ENCODE results near the gene AADACL3. TPM values are rescaled to one million over a fixed set of nuclear protein-coding genes. Genes with fewer than 3 reads are reported as not detected.
"Not testable (repeated sequence)": the region's sequence is repeated elsewhere in the genome, so short reads cannot be mapped to it uniquely, and the experiment has no call there.

Gene AADACL3, protein sequence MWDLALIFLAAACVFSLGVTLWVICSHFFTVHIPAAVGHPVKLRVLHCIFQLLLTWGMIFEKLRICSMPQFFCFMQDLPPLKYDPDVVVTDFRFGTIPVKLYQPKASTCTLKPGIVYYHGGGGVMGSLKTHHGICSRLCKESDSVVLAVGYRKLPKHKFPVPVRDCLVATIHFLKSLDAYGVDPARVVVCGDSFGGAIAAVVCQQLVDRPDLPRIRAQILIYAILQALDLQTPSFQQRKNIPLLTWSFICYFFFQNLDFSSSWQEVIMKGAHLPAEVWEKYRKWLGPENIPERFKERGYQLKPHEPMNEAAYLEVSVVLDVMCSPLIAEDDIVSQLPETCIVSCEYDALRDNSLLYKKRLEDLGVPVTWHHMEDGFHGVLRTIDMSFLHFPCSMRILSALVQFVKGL
- polyA plus RNA-seq (2013, experiment 1 of 2; ENCODE audit: insufficient read length) = not detected
- polyA plus RNA-seq (2013, experiment 2 of 2; ENCODE audit: insufficient read length) = not detected

GRCh38 chr1:12715896-12716437, at the start of gene AADACL3:
Gene AADACL3 (plus strand): TSS chr1:12716110. CDS start chr1:12716177, 67 bp downstream.
- no peak for DNase-seq

DNA sequence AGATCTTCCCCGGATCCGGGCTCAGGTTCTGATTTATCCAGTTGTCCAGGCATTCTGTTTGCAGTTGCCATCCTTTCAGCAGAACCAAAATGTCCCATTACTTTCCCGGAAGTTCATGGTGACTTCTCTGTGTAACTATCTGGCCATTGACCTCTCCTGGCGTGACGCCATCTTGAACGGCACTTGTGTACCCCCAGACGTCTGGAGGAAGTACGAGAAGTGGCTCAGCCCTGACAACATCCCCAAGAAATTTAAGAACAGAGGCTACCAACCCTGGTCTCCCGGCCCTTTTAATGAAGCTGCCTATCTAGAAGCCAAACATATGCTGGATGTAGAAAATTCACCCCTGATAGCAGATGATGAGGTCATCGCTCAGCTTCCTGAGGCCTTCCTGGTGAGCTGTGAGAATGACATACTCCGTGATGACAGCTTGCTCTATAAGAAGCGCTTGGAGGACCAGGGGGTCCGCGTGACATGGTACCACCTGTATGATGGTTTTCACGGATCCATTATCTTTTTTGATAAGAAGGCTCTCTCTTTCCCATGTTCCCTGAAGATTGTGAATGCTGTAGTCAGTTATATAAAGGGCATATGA, 49.7 kb upstream of the AADACL3 start:
- DNase-seq = no peak

DNA sequence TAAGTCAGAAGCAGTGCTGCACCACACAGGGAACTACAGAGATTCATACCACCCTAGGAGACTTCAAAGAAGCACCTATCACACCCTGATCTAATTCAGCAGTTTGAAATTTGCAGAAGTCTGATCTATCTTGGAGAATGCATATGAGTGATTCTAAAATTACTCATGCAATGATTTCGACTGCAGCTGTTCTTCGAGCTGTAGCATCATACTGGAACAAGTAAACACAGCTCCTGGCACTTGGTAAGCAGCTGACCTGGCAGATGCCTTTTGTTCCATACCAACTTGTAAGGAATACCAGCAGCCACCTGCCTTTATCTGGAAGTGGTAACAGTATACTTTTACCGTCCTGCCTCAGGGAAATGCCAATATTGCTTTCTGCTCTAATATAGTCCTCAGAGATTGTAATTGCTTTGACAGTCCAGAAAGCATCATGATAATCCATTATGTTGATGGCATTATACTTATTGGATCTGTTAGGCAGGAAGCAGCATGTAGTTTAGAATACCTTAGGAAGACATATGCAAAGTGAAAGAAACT, 46.3 kb upstream of the AADACL3 start:
- no peak for DNase-seq

GRCh38 chr1:12674358-12674757, 41.6 kb upstream of the AADACL3 start:
- no peak for DNase-seq

DNA sequence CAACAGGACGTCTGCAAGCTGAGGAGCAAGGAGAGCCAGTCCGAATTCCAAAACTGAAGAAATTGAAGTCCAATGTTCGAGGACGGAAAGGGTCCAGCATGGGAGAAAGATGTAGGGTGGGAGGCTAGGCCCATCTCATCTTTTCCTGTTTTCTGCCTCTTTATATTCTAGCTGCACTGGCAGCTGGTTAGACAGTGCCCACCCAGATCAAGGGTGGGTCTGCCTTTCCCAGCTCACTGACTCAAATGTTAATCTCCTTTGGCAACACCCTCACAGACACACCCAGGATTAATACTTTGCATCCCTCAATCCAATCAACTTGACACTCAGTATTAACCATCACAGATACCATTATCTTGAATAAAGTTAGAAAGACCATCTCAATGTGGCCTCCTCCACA, 39.8 kb upstream of the AADACL3 start:
- not testable (repeated sequence) for DNase-seq

- DNase-seq = no peak
These were observed 38.3 kb upstream of the AADACL3 start for GRCh38 chr1:12677565-12677964.

- DNase-seq = no peak
These were observed 37.6 kb upstream of the AADACL3 start for GRCh38 chr1:12678350-12678749.

DNA sequence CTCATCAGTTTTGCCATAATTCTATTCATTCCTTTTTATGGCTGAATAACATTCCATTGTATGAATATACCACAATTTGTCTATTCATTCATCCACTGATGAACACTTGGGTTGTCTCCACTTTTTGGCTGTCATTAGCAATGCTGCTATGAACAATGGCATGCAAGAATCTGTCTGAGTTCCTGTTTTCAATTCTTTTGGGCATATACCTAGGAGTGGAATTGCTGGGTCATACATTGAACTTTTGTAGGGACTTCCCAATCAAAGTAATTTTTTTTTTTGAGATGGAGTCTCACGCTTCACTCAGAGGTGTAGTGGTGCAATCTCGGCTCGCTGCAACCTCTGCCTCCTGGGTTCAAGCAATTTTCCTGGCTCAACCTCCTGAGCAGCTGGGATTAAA, 37.1 kb upstream of the AADACL3 start:
- DNase-seq = peak; percentile 20

GRCh38 chr1:12690156-12690555, 25.8 kb upstream of the AADACL3 start:
- no peak for DNase-seq

DNA sequence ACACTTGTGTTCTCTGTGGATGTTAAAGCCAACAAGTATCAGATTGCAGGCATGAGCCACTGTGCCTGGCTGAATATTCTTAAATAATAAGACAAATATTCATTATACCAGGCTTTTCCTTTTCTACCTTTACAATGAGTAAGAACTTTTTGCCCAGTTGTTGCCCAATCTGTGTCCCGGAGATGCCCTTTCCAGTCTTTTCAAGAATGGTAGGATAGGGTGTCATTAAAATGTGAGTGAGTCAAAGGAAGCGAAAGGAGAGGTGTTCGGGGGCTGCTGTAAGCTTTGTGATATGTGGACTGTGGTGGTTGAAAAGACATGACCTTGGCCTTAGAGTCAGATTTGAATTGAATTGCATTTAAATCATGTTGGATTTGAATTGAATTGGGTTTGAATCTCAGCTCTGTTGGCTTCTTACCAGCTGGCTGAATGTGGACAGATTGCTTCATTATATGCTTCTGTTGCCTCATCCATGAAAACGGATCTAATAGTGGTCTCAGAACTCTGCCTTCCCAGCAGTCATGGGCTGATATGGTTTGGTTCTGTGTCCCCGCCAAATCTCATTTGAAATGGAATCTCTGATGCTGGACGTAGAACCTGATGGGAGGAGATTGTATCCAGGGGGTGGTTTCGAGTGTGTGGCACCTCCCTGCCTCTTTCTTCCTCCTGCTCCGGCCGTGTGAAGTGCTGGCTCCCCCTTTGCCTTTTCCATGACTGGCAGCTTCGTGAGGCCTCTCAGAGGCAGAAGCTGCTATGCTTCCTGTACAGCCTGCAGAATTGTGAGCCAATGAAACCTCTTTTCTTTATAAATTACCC, 22.7 kb upstream of the AADACL3 start:
- peak; percentile 19 for DNase-seq

GRCh38 chr1:12696658-12697057, 19.3 kb upstream of the AADACL3 start:
- DNase-seq = no peak

DNA sequence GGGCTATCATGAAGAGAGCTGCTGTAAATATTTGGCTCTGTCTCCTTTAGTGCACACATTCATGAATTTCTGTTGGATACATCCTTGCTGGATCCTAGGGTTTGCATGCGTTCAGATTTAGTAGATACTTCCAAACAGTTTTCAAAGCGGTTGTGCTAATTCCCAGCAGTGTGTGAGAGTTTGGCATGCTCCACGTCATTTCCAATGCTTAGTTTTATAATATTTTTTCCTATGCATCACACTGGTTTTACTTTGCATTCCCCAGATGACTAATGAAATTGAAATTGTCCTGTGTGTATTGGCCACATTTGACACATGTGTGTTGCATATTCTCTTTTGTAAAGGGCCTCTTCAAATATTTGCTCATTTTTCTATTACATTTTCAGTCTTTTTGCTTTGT, 18.5 kb upstream of the AADACL3 start:
- peak; percentile 93 for DNase-seq

- DNase-seq = no peak
These were observed 12.0 kb upstream of the AADACL3 start for GRCh38 chr1:12703821-12704451.

GRCh38 chr1:12706061-12706460, 9.8 kb upstream of the AADACL3 start:
- DNase-seq = no peak

- no peak for DNase-seq
These were observed 7.4 kb upstream of the AADACL3 start for GRCh38 chr1:12708396-12709090.

DNA sequence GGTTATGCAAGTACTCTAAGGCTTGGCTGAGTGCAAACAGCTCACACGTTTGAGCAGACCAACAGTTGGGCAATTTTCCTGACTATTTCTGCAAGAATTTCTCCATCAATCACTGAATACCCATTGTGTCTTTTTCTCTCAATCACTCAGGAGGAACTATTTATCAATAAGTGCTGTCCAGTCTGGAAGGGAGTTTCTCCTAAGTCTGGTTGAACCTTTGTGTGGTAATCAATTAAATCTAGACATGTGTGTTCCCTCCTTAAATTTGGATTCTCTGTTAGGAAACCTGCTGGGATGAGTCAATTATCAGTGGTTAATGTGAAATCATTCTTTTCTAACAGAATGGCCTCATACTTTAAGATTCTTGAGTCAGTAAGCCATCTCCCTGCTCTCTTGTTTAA, 6.8 kb upstream of the AADACL3 start:
- peak; percentile 52 for DNase-seq

- DNase-seq = peak; percentile 76
These were observed 6.2 kb upstream of the AADACL3 start for GRCh38 chr1:12709696-12710095.

GRCh38 chr1:12711536-12711935, 4.4 kb upstream of the AADACL3 start:
- peak; percentile 88 for DNase-seq

DNA sequence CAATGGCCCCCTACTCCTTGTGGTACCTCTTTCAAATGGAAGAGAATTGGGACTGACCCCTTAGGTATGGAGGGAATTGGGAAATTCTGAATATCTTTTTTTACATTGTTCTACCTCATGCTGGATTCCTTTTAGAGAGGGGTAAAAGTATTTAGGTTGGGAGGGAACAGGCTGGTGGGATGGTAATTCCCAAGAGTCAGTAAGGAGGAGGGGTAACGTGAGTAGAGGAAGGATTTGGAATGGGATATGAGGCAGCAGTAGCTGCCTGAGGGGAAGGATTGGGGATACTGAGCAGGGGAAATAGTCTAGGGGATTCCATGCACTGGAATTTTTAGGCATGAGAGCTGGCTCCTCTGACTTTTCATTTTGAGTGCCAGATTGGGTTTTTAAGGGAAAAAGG, 3.8 kb upstream of the AADACL3 start:
- DNase-seq = peak; percentile 81

DNA sequence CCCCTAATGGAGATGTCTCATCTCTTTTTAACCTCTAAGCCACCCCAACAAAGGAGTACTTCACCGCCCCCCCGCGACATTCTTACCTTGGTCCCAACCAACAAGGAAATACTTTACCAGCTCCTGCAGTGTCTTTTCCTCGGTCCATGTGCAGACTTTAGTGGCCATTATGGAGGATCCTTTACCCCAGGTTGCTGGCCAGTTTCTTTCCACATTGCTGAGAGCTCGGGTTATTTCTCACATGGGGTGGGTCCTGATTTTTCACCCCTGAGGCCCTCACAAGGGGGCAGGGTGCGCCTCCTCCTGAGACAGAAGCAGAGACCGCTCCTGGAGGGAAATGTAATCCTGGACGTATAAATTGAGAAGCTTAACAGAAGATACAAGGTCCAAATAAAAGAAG, 3.0 kb upstream of the AADACL3 start:
- no peak for DNase-seq

DNA sequence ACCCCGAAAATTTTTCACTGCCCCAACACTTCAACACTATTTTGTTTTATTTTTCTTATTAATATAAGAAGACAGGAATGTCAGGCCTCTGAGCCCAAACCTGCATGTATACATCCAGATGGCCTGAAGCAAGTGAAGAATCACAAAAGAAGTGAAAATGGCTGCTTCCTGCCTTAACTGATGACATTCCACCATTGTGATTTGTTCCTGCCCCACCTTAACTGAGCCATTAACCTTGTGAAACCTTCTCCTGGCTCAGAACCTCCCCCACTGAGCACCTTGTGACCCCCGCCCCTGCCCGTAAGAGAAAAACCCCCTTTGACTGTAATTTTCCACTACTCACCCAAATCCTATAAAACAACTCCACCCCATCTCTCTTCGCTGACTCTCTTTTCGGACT, 2.3 kb upstream of the AADACL3 start:
- DNase-seq = not testable (repeated sequence)
